Ovary (tissue), 9 donors: ENCODE measurements around the gene ZNF592. TPM values are rescaled to one million over a fixed set of nuclear protein-coding genes. Genes with fewer than 3 reads are reported as not detected.

Source experiments
- DNase-seq, 5 donors: peaks; one replicate each; pipeline ENCODE4 v3.0.0-alpha.2; 2019 to 2020
- H3K27ac ChIP-seq, 2 donors: fragments of 200-600 bp; one replicate each; pipeline versions ENCODE4 v1.5.1 to v1.8.0; 2019 to 2022
- H3K27me3 ChIP-seq: fragments of 200-600 bp; one replicate; pipeline ENCODE4 v1.8.0; 2022
- H3K36me3 ChIP-seq: fragments of 200-600 bp; sonication (generic); one replicate; pipeline ENCODE4 v1.5.1; 2019
- H3K4me1 ChIP-seq: one replicate; pipeline ENCODE4 v1.8.1; 2013; ENCODE audit warnings: mild to moderate bottlenecking, moderate library complexity; ENCODE audit not compliant: insufficient read depth
- H3K4me3 ChIP-seq: fragments of 200-600 bp; sonication (generic); one replicate; pipeline ENCODE4 v1.5.1; 2017
- H3K9me3 ChIP-seq, 2 donors: fragments of 200-600 bp in 1 of 2; sonication (generic) in 1 of 2; one replicate each; pipeline versions ENCODE4 v1.5.1 to v1.8.1; 2013 to 2019; ENCODE audit warnings: mild to moderate bottlenecking in 1 of 2, moderate library complexity in 1 of 2
- CTCF ChIP-seq, 3 donors: fragments of 450-650 bp in 2 of 3; fragments of 200-600 bp in 1 of 3; IDR thresholded peaks; one replicate each; pipeline versions ENCODE4 v1.5.1 to v1.8.0; 2016 to 2022; ENCODE audit warnings: antibody characterized with exemption in 3 of 3, mild to moderate bottlenecking in 1 of 3
- EP300 ChIP-seq: sonication (generic); formaldehyde crosslinking; IDR thresholded peaks from one replicate; pipeline ENCODE4 v1.6.1; 2017; ENCODE audit warnings: antibody characterized with exemption
- POLR2A ChIP-seq: fragments of 450-650 bp; IDR thresholded peaks from one replicate; pipeline ENCODE4 v1.6.1; 2017; ENCODE audit warnings: antibody characterized with exemption, mild to moderate bottlenecking, moderate library complexity
- WGBS, 3 donors: extraction: QIAGEN DNeasy Blood & Tissue Kit in 1 of 3; methylation state at CpG; one replicate each; pipeline versions ENCODE4 v1.1.5 to v1.1.7; 2013 to 2017; 5-methylcytosine and 5-hydroxymethylcytosine counted together
- intact Hi-C, 4 donors: fragments of 100-400 bp; cut with DNase I; formaldehyde crosslinking; loops; one replicate each; pipeline versions ENCODE4 v1.11.0 to v1.15.1; 2022 to 2023
- polyA plus RNA-seq, 2 donors: library from polyadenylated mRNA; stranded (reverse); fragments of 200-250 nt in 1 of 2; fragments of 350-450 nt in 1 of 2; fragmentation: Illumina TruSeq in 1 of 2; extraction: RNeasy Lipid Tissue Mini Kit (QIAGEN cat#74804) in 1 of 2; gene quantifications; one replicate each; pipeline ENCODE4 v1.2.3, GENCODE V29; 2013 to 2014
- total RNA-seq, 7 donors: library from RNA; depleted of rRNA in 2 of 7; stranded (reverse); fragments of >200 nt in 2 of 7; fragmentation: NEBNext Ultra II Directional in 3 of 7; extraction: Animal tissue kit (Norgen Biotek cat#: 25700) in 3 of 7; gene quantifications; one replicate each; pipeline versions ENCODE4 v1.1.0 to v1.2.4, GENCODE V29; 2016 to 2023
- donor health status: DM: no; HTN: no; CAD: no; lungs with moderate emphysema.
- donor health status: DM: no; HTN: no; CAD: no.
- donor health status: Bipolar disorder and iron deficiency.
- donor health status: DM: yes; HTN: yes; CAD: no.
- donor health status: DM: no; HTN: no; CAD: no.
- donor health status: DM: yes; HTN: yes; CAD: no.

The ZNF592 gene
- total and polyA plus RNA-seq, 9 donors = 10.9 to 37.3 (median 23.7) TPM

DNA sequence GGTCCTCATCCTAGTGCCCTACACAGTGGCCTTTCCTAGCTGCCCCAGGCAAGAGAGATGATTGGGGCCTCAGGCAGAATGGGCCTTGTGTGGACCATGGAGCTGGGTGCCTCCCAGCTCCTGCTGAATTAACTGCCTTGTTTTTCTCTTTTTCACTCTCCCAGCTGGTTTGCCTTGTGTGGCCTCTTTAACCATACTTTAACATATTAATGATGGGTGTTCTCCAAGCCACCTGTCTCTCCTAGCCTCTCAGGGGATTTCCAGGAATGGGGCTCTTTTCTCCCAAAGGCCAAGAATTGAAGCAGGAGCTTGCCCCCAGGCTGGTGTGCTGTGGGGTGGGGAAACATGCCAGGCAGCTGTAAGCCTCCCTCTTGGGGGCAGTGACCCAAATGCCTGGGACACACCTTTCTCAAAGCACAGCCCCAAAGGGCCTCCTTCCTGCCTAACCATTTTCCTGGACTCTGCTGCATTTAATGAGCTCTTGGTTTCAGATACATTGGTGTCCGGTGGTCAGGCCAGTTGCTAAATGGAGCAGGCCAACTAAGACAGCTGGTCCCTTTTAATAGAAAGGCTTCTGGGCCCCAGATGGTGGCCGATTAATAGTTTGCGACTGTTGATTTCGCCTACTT is 74.4 kb downstream of the ZNF592 start:
- no peak for TF ChIP-seq POLR2A
- no peak for TF ChIP-seq EP300
- TF ChIP-seq CTCF (IDR thresholded peaks at IDR 0.05) = no peak

GRCh38 chr15:84823282-84823878 is 75.0 kb downstream of the ZNF592 start:
- H3K4me3 ChIP-seq = no peak overlapping the region
- H3K4me1 ChIP-seq = peaks cover 25% of the 10 kb centered on the region
- DNase-seq = peak in 1 of 5 donors; percentile 11
- H3K36me3 ChIP-seq = no peaks in the 10 kb centered on the region
- H3K27ac ChIP-seq = peak overlapping the region in 1 of 2 donors; percentile 47
- no peak for TF ChIP-seq CTCF (IDR thresholded peaks at IDR 0.05)
- TF ChIP-seq EP300 = no peak
- no peak for TF ChIP-seq POLR2A
- 77 to 85% (median 83%) methylated on average over 3 of the region's 3 CpGs for WGBS, 3 donors
- H3K27me3 ChIP-seq = no peaks in the 10 kb centered on the region
- H3K9me3 ChIP-seq = no peaks in the 10 kb centered on the region
- intact Hi-C loops = loop anchor here in 3 of 4 donors (5.0 to 10.0 kb wide), 4 partner anchors 76 to 169 kb away; partner anchors contain the start of genes NMB (in 2 of the 3), WDR73 (in 1 of the 3) and ZNF592 (in 1 of the 3)

More for the DNA sequence above, 74.4 kb downstream of the ZNF592 start:
- no peaks in the 10 kb centered on the region for H3K9me3 ChIP-seq
- peak overlapping the region; percentile 20 to 45 for H3K27ac ChIP-seq
- H3K4me3 ChIP-seq = no peak overlapping the region
- peaks cover 23% of the 10 kb centered on the region for H3K4me1 ChIP-seq
- WGBS, 3 donors = 74 to 82% (median 79%) methylated on average over 4 of the region's 4 CpGs
- intact Hi-C loops = loop anchor here in 3 of 4 donors (5.0 to 10.0 kb wide), 4 partner anchors 75 to 168 kb away; partner anchors contain the start of genes NMB (in 2 of the 3), WDR73 (in 1 of the 3) and ZNF592 (in 1 of the 3)
- H3K36me3 ChIP-seq = no peaks in the 10 kb centered on the region
- peak in 1 of 5 donors; percentile 14 for DNase-seq
- H3K27me3 ChIP-seq = no peaks in the 10 kb centered on the region

DNA sequence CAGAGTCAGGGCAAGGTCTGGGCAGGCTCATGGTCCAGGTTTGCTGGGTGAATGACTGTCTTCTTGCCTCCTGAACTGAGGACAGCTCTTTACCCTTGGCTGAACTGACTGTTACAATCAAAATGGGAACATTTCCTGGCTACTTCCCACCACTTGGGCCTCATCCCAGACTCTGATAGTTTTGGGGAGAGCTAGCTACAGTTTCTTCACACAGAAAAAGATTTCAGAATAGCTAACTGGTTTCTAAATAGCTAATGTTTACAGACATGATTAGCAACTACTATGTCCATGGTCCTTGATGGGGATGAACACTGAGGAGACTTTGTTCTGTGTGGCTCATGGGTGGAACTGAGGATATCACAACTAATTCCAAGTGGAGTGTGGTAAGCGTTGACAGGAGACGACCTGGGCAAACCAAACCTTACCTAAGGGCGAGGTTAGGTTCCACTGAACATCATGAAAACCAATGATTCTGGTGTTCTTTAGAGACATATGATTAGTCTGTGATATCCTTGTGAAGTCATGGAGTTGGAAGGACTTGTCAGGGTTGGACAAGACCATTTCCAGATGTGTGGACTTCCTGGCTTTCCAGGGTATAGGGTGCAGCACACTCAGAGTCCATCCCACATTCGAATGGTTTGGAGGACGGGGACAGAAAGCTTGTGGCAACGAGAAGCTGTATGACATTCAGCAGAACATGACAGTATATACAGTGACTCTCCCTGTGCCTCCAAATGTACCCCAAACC is 76.0 kb downstream of the ZNF592 start:
- Histone ChIP-seq H3K9me3 (no peaks in the 10 kb centered on the region), H3K27me3 (no peaks in the 10 kb centered on the region), H3K4me3 (no peak overlapping the region), H3K27ac (peak overlapping the region in 1 of 2 donors; percentile 47), H3K36me3 (no peaks in the 10 kb centered on the region), H3K4me1 (peaks cover 26% of the 10 kb centered on the region)
- DNase-seq = peak; percentile 73 to 83 (median 75)
- intact Hi-C loops = loop anchor here in 3 of 4 donors (5.0 to 10.0 kb wide), 4 partner anchors 77 to 170 kb away; partner anchors contain the start of genes NMB (in 3 of the 3), WDR73 (in 1 of the 3) and ZNF592 (in 1 of the 3)
- TF ChIP-seq EP300 (no peak), CTCF (IDR thresholded peaks at IDR 0.05) (no peak), POLR2A (no peak)
- 70 to 73% (median 73%) methylated on average over 6 of the region's 6 CpGs for WGBS, 3 donors

DNA sequence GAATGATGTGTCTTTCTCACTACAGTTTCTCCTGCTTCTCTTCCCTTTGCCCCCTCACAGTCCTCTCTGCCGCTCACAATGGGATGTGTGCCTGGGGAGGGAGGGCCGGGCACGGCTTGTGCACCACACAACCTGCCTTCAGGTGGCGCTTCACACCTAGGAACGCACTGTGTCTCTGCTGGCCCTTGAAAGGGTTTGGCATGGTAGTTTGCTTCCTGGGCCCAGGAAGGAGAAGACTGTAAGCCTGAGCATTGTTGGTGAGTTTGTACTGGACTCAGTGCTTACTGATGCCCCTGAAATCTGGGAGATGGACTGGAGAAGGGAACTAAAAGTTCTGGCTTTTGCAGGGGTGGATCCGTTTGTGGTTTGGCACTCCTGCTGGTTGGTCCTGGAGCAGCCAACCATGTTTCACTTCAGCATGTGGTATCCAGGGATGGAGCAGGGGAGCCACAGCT is 78.0 kb downstream of the ZNF592 start:
- H3K4me1 ChIP-seq = peaks cover 24% of the 10 kb centered on the region
- H3K27me3 ChIP-seq = no peaks in the 10 kb centered on the region
- H3K36me3 ChIP-seq = no peaks in the 10 kb centered on the region
- peak overlapping the region in 1 of 2 donors; percentile 55 for H3K27ac ChIP-seq
- no peak for TF ChIP-seq POLR2A
- no peak for TF ChIP-seq EP300
- TF ChIP-seq CTCF (IDR thresholded peaks at IDR 0.05) = no peak
- H3K9me3 ChIP-seq = no peaks in the 10 kb centered on the region
- 76 to 81% (median 77%) methylated on average over 6 of the region's 6 CpGs for WGBS, 3 donors
- peak in 2 of 5 donors; percentile 34 to 57 for DNase-seq
- no peak overlapping the region for H3K4me3 ChIP-seq
- intact Hi-C loops = loop anchor here in 2 of 4 donors (5.0 to 10.0 kb wide), 3 partner anchors 88 to 172 kb away; partner anchors contain the start of genes NMB (in 2 of the 2) and WDR73 (in 1 of the 2)
